Lung (tissue), 12 donors: ENCODE measurements around the gene GPR173. TPM values are rescaled to one million over a fixed set of nuclear protein-coding genes. Genes with fewer than 3 reads are reported as not detected.

ENCODE experiments used
- ATAC-seq: fragments of 200-7000 bp; cut with Tn5 transposase; one replicate; pipeline ENCODE4 v1.9.1; 2020; ENCODE audit warnings: moderate number of reproducible peaks; ENCODE audit not compliant: insufficient read depth, low FRiP score
- DNase-seq, 3 donors: peaks; one replicate each; pipeline ENCODE4 v3.0.0-alpha.2; 2013 to 2017
- H3K27ac ChIP-seq, 2 donors: one replicate each; pipeline ENCODE4 v1.5.1; 2013; ENCODE audit warnings: mild to moderate bottlenecking in 2 of 2, moderate library complexity in 2 of 2, control low read depth in 1 of 2, inconsistent platforms in 1 of 2, low read depth in 1 of 2, low read length in 1 of 2
- H3K27me3 ChIP-seq, 3 donors: one replicate each; pipeline ENCODE4 v1.5.1; 2013; ENCODE audit warnings: low read length in 2 of 3; ENCODE audit not compliant: control insufficient read depth in 3 of 3, insufficient read depth in 3 of 3
- H3K36me3 ChIP-seq, 4 donors: one replicate each; pipeline ENCODE4 v1.5.1; 2013; ENCODE audit warnings: low read length in 4 of 4, mild to moderate bottlenecking in 1 of 4, moderate library complexity in 1 of 4; ENCODE audit not compliant: control insufficient read depth in 4 of 4, insufficient read depth in 4 of 4
- H3K4me1 ChIP-seq, 5 donors: one replicate each; pipeline ENCODE4 v1.5.1; 2013; ENCODE audit warnings: low read length in 5 of 5, mild to moderate bottlenecking in 2 of 5, moderate library complexity in 1 of 5; ENCODE audit not compliant: control insufficient read depth in 5 of 5, insufficient read depth in 5 of 5
- H3K4me3 ChIP-seq: one replicate; pipeline ENCODE4 v1.5.1; 2013; ENCODE audit warnings: mild to moderate bottlenecking, control low read depth, moderate library complexity
- H3K9ac ChIP-seq, 2 donors: one replicate each; pipeline ENCODE4 v1.5.1; 2013; ENCODE audit warnings: low read length in 2 of 2, control low read depth in 1 of 2; ENCODE audit not compliant: insufficient read depth in 1 of 2
- H3K9me3 ChIP-seq, 4 donors: one replicate each; pipeline ENCODE4 v1.5.1; 2013; ENCODE audit warnings: low read length in 3 of 4, mild to moderate bottlenecking in 1 of 4, moderate library complexity in 1 of 4; ENCODE audit not compliant: control insufficient read depth in 4 of 4, insufficient read depth in 3 of 4
- WGBS, 2 donors: extraction: QIAGEN DNeasy Blood & Tissue Kit; methylation state at CpG; one replicate each; pipeline ENCODE4 v1.1.7; 2013; 5-methylcytosine and 5-hydroxymethylcytosine counted together
- polyA plus RNA-seq, 2 donors: library from polyadenylated mRNA; stranded (reverse); fragments of 200-250 nt; gene quantifications; one replicate each; pipeline ENCODE4 v1.2.1, GENCODE V29; 2013
- total RNA-seq, 2 donors: library from RNA; depleted of rRNA in 1 of 2; stranded (reverse); fragments of >200 nt in 1 of 2; gene quantifications; one replicate each; pipeline ENCODE4 v1.2.1, GENCODE V29; 2014 to 2021
- TF ChIP-seq, protein P1 (sequence below): IDR thresholded peaks from 2 replicates; pipeline ENCODE4 v1.5.1; 2012; ENCODE audit warnings: mild to moderate bottlenecking; ENCODE audit errors: control extremely low read depth, extremely low read depth
- donor health status: control.
- donor health status: control.
- donor health status: Bipolar disorder and iron deficiency.
- donor health status: healthy.
- donor health status: DM: yes; HTN: yes; CAD: no.

Gene GPR173
- total and polyA plus RNA-seq, 4 donors, result 0.94 to 4.6 (median 2.0) TPM

DNA sequence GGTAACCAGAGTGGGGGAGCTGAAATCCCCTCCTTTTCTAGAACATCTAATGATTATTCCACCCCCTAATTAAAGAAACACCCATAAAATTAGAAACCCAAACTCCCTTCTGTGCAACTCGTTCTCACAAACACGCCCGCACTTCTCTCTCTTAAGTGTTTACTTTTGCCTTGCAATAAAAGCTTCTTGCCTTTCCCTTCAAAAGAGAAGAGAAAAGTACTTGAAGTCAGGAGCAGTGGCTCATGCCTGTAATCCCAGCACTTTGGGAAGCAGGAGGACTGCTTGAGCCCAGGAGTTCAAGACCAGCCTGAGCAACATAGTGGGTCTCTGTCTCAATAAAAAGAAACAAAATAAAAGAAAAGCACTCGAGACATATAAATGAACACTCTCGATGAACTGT, 3.6 kb upstream of the GPR173 start:
- H3K4me3 ChIP-seq, result no peak overlapping the region
- ATAC-seq (no peak), DNase-seq (peak in 2 of 3 donors; percentile 18 to 58)
- no peak overlapping the region for H3K27ac ChIP-seq
- peaks cover 3 to 51% (median 20%) of the 10 kb centered on the region in 3 donors for H3K27me3 ChIP-seq
- H3K36me3 ChIP-seq, result no peaks in the 10 kb centered on the region
- TF ChIP-seq, protein P1, sequence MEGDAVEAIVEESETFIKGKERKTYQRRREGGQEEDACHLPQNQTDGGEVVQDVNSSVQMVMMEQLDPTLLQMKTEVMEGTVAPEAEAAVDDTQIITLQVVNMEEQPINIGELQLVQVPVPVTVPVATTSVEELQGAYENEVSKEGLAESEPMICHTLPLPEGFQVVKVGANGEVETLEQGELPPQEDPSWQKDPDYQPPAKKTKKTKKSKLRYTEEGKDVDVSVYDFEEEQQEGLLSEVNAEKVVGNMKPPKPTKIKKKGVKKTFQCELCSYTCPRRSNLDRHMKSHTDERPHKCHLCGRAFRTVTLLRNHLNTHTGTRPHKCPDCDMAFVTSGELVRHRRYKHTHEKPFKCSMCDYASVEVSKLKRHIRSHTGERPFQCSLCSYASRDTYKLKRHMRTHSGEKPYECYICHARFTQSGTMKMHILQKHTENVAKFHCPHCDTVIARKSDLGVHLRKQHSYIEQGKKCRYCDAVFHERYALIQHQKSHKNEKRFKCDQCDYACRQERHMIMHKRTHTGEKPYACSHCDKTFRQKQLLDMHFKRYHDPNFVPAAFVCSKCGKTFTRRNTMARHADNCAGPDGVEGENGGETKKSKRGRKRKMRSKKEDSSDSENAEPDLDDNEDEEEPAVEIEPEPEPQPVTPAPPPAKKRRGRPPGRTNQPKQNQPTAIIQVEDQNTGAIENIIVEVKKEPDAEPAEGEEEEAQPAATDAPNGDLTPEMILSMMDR, result no peak
- no peak overlapping the region for H3K9ac ChIP-seq
- H3K4me1 ChIP-seq, result peaks cover 0 to 5% (median 0%) of the 10 kb centered on the region in 5 donors
- 60 to 93% methylated on average over 5 of the region's 5 CpGs for WGBS, 2 donors
- H3K9me3 ChIP-seq, result no peaks in the 10 kb centered on the region

DNA sequence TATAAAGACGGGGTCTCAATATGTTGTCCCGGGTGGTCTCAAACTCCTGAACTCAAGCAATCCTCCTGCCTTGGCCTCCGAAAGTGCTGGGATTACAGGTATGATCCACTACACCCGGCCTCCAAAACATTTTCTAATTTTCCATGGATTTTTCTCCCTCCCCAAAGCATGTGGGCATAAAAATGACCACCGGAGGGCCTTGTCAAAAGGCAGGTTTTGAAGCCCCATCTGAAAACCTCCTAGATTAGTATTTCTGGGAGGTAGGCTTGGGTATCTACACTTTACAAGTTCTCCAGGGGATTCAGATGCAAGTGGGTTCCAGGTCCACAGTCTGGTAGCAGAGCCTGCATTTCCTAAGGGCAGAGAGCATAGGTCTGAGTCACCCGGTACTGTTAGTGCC, 1.4 kb upstream of the GPR173 start:
- Histone ChIP-seq H3K9me3 (no peaks in the 10 kb centered on the region), H3K27ac (no peak overlapping the region), H3K27me3 (peaks cover 0 to 46% (median 16%) of the 10 kb centered on the region in 3 donors), H3K9ac (no peak overlapping the region), H3K4me1 (peaks cover 0 to 5% (median 0%) of the 10 kb centered on the region in 5 donors), H3K4me3 (no peak overlapping the region), H3K36me3 (no peaks in the 10 kb centered on the region)
- DNase-seq, result no peak
- TF ChIP-seq, protein P1, result no peak
- ATAC-seq, result no peak
- WGBS, 2 donors, result 85 to 93% methylated on average over 6 of the region's 6 CpGs

DNA sequence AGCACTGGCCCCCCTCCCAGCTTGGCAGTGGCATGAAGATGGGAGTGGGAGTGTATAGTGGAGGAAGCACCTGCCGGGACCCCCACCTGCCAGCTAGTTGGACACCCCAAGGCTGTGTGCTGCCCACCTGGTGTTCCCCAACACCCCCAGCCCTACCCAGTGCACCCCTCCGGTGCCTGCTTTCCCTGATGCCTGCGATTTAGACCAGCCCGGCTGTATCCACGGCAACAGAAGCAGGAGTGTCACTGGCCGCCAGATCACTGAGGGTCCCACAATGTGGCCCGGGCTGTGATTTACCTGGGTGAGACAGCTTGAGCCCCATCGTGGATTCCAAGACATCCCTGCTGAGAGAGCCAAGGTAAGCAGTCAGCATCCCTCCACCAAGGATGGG, 533 bp downstream of the GPR173 start:
- Histone ChIP-seq H3K4me1 (peaks cover 0 to 5% (median 0%) of the 10 kb centered on the region in 5 donors), H3K4me3 (no peak overlapping the region), H3K27me3 (peaks cover 0 to 43% (median 23%) of the 10 kb centered on the region in 3 donors), H3K9me3 (no peaks in the 10 kb centered on the region), H3K9ac (peak overlapping the region in 1 of 2 donors; percentile 38), H3K27ac (no peak overlapping the region), H3K36me3 (peaks cover 0 to 4% (median 0%) of the 10 kb centered on the region in 4 donors)
- TF ChIP-seq, protein P1, result no peak
- WGBS, 2 donors, result 9 to 56% methylated on average over 4 to 8 of the region's 8 CpGs
- DNase-seq (no peak), ATAC-seq (no peak)

DNA sequence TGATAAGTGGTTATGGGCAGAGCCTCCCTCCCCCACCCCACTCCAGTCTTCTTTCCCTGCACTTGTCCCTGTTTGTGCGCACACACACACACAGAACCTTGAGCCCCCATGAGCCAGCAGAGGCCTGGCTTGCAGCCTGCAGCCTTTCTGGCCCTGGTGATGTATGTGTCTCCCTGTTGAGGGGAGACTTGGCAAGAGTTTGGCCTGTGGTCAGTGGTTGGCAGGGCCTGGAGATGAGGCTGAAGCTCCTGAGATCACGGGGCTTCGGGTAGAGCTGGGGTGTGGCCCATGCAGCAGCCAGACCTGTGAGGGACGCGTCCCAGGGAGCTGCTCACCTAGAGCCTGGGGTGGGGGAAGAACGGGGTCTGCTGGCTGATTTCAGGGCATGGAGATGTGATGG, 2.3 kb downstream of the GPR173 start:
- TF ChIP-seq, protein P1, result no peak
- no peak for DNase-seq
- H3K27me3 ChIP-seq, result peaks cover 0 to 40% (median 30%) of the 10 kb centered on the region in 3 donors
- WGBS, 2 donors, result 83 to 90% methylated on average over 5 to 6 of the region's 6 CpGs
- peaks cover 0 to 4% (median 0%) of the 10 kb centered on the region in 4 donors for H3K9me3 ChIP-seq
- no peak overlapping the region for H3K27ac ChIP-seq
- no peak overlapping the region for H3K9ac ChIP-seq
- no peak overlapping the region for H3K4me3 ChIP-seq
- H3K4me1 ChIP-seq, result peaks cover 0 to 5% (median 0%) of the 10 kb centered on the region in 5 donors
- peaks cover 0 to 4% (median 0%) of the 10 kb centered on the region in 4 donors for H3K36me3 ChIP-seq
- no peak for ATAC-seq
